HEK293 (cell line): ENCODE measurements around the gene TMEM141.

ENCODE experiments used
- CTCF ChIA-PET: fragments of 350-600 bp; formaldehyde crosslinking; extraction: SDS; loops from one replicate; lab custom pipeline; 2021; ENCODE audit warnings: antibody characterized with exemption; lab: Yijun Ruan, JAX
- POLR2A ChIA-PET: fragments of 300-600 bp; formaldehyde crosslinking; extraction: SDS; loops from one replicate; lab custom pipeline; 2020; ENCODE audit warnings: antibody characterized with exemption, inconsistent platforms; lab: Yijun Ruan, JAX
- H3K27ac ChIP-seq: fragments of 200-500 bp; sonication (Bioruptor generic); 2 replicates; pipeline ENCODE4 v1.5.1; 2014; ENCODE audit warnings: low read depth, low read length, control low read depth, inconsistent platforms; ENCODE audit errors: extremely low read depth
- H3K36me3 ChIP-seq, 2 experiments: fragments of 200-500 bp in 1 of 2; sonication (Bioruptor generic) in 1 of 2; 1 replicate in 1 of 2; 2 replicates in 1 of 2; pipeline ENCODE4 v1.5.1; 2014 to 2017; ENCODE audit warnings: inconsistent platforms in 2 of 2, low read length in 2 of 2; ENCODE audit not compliant: control insufficient read depth in 2 of 2, insufficient read depth in 1 of 2
- H3K4me1 ChIP-seq: fragments of 200-500 bp; sonication (Bioruptor generic); 2 replicates; pipeline ENCODE4 v1.5.1; 2014; ENCODE audit warnings: mild to moderate bottlenecking, low read length, inconsistent platforms; ENCODE audit not compliant: control insufficient read depth, insufficient read depth
- H3K4me3 ChIP-seq: 2 replicates; pipeline ENCODE4 v1.5.1; 2011; ENCODE audit warnings: low read depth, mild to moderate bottlenecking, control low read depth, low read length, moderate library complexity
- H3K9me3 ChIP-seq: fragments of 200-500 bp; sonication (Bioruptor generic); 2 replicates; pipeline ENCODE4 v1.5.1; 2014; ENCODE audit warnings: low read depth, low read length, inconsistent platforms; ENCODE audit not compliant: control insufficient read depth, insufficient read depth
- GLIS1 ChIP-seq: fragments of 450-650 bp; formaldehyde crosslinking; IDR thresholded peaks from 2 replicates; pipeline ENCODE4 v1.5.1; 2016; ENCODE audit warnings: missing biosample characterization, missing genetic modification characterization
- ZFHX2 ChIP-seq: fragments of 450-650 bp; formaldehyde crosslinking; conservative IDR thresholded peaks from 2 replicates; pipeline ENCODE4 v1.5.1; 2016; ENCODE audit warnings: missing biosample characterization, missing genetic modification characterization
- ZNF280C ChIP-seq: fragments of 450-650 bp; formaldehyde crosslinking; IDR thresholded peaks from 2 replicates; pipeline ENCODE4 v1.5.1; 2016; ENCODE audit warnings: missing biosample characterization, missing genetic modification characterization
- ZNF324 ChIP-seq: fragments of 450-650 bp; formaldehyde crosslinking; IDR thresholded peaks from 2 replicates; pipeline ENCODE4 v1.5.1; 2016; ENCODE audit warnings: missing biosample characterization, missing genetic modification characterization
- ZNF335 ChIP-seq: fragments of 450-650 bp; formaldehyde crosslinking; conservative IDR thresholded peaks from 2 replicates; pipeline ENCODE4 v1.5.1; 2016; ENCODE audit warnings: missing biosample characterization, missing genetic modification characterization
- ZNF394 ChIP-seq: fragments of 450-650 bp; formaldehyde crosslinking; IDR thresholded peaks from 2 replicates; pipeline ENCODE4 v1.5.1; 2016; ENCODE audit warnings: missing biosample characterization, missing genetic modification characterization, mild to moderate bottlenecking, moderate library complexity, borderline replicate concordance
- ZNF398 ChIP-seq: fragments of 450-650 bp; formaldehyde crosslinking; IDR thresholded peaks from 2 replicates; pipeline ENCODE4 v1.5.1; 2017; ENCODE audit warnings: missing biosample characterization, missing genetic modification characterization
- ZNF473 ChIP-seq: fragments of 450-650 bp; formaldehyde crosslinking; IDR thresholded peaks from 2 replicates; pipeline ENCODE4 v1.5.1; 2017; ENCODE audit warnings: missing biosample characterization, missing genetic modification characterization
- ZNF549 ChIP-seq: fragments of 450-650 bp; IDR thresholded peaks from 2 replicates; pipeline ENCODE4 v1.5.1; 2018; ENCODE audit warnings: missing biosample characterization, missing genetic modification characterization, mild to moderate bottlenecking, inconsistent platforms, moderate library complexity
- ZNF645 ChIP-seq: fragments of 450-650 bp; formaldehyde crosslinking; IDR thresholded peaks from 2 replicates; pipeline ENCODE4; 2016; ENCODE audit warnings: missing biosample characterization, missing genetic modification characterization
- ZNF785 ChIP-seq: fragments of 450-650 bp; formaldehyde crosslinking; IDR thresholded peaks from 2 replicates; pipeline ENCODE4 v1.5.1; 2016; ENCODE audit warnings: missing biosample characterization, missing genetic modification characterization
- ZSCAN23 ChIP-seq: fragments of 450-650 bp; formaldehyde crosslinking; IDR thresholded peaks from 2 replicates; pipeline ENCODE4 v1.5.1; 2016; ENCODE audit warnings: missing biosample characterization, missing genetic modification characterization
- ZSCAN4 ChIP-seq: fragments of 450-650 bp; formaldehyde crosslinking; IDR thresholded peaks from 2 replicates; pipeline ENCODE4 v1.5.1; 2017; ENCODE audit warnings: missing biosample characterization, missing genetic modification characterization

The TMEM141 gene

DNA sequence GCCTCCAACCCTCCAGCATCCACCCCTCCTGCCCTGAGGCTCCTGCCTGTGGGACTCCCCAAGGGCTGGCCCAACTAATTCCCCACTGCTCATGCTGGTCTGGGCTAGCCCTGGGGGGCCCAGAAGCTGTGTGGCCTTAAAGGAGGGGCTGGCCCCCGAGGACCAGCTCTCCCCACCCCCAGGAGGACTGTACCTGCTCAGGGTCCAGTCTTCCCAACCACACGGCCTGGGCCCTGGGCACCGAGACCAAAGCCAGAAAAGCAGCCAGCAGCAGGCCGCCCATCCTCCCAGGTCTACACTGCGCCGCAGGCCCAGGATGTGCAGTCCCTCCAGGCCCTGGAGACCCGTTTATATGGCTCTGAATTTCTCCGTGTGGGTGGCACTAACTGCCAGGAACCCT, 42.9 kb upstream of the TMEM141 start, which contains the start of gene LCN6:
Gene LCN6 (minus strand): TSS at position 325 of the 400 bp plus-strand sequence. CDS start 42 bp downstream, at position 283.
- no peak within 1 kb of the TSS for H3K4me3 ChIP-seq
- CTCF ChIA-PET, result interaction anchor here (1.5 kb wide), 1 partner anchor 10 kb away, joined by 12 read pairs; the partner anchor contains the start of gene LCN8

GRCh38 chr9:136748666-136749611, 42.2 kb upstream of the TMEM141 start:
- no peak overlapping the region for H3K27ac ChIP-seq
- CTCF ChIA-PET, result interaction anchor here (0.7 to 1.5 kb wide), 2 partner anchors 9 to 652 kb away, joined by 3 to 12 read pairs; partner anchors contain the start of gene LCN8
- POLR2A ChIA-PET, result interaction anchor here (5.1 kb wide), 1 partner anchor 21 kb away, joined by 21 read pairs; no protein-coding TSS in a partner anchor
- H3K4me3 ChIP-seq, result no peak overlapping the region
- H3K9me3 ChIP-seq, result no peaks in the 10 kb centered on the region
- TF ChIP-seq ZNF549 (tag by site-specific recombination) (no peak), ZNF280C (tag by site-specific recombination) (no peak)
- no peaks in the 10 kb centered on the region for H3K36me3 ChIP-seq
- H3K4me1 ChIP-seq, result no peaks in the 10 kb centered on the region

More for the DNA sequence above, 42.9 kb upstream of the TMEM141 start, which contains the start of gene LCN6:
- Histone ChIP-seq H3K27ac (no peak within 1 kb of the TSS), H3K36me3 (no peaks in the 10 kb centered on the region), H3K4me1 (no peaks in the 10 kb centered on the region), H3K9me3 (no peaks in the 10 kb centered on the region)
- TF ChIP-seq ZNF473, result no peak
- TF ChIP-seq ZSCAN23 (tag by site-specific recombination), result no peak
- peak; percentile 44 for TF ChIP-seq GLIS1 (tag by site-specific recombination)
- 0 out of 2 replicates have a peak, but pooled peaks have one; percentile 9 for TF ChIP-seq ZFHX2
- TF ChIP-seq ZNF785 (tag by site-specific recombination), result no peak
- TF ChIP-seq ZNF645, result no peak
- TF ChIP-seq ZSCAN4, result no peak
- POLR2A ChIA-PET, result interaction anchor here (0.6 to 5.1 kb wide), 2 partner anchors 20 to 475 kb away, joined by 4 to 21 read pairs; no protein-coding TSS in a partner anchor

DNA sequence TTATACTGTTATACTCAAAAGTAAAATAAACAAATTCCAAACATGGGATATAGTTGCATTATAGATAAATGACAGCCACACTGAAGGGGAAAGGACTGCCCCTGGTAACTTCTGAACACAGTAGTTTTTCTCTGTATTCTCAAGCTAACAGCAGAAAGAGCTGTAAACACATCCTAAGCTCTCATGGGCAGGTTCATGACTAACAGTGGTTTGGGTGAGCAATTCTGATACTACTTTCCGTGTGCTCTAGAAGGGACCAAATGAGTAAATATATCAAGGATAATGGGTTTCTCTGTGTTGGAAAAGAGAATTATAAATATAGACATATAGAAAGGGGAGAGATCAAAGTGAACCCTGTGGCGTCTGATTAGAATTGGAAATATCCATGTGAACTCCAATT, 40.6 kb upstream of the TMEM141 start:
- H3K36me3 ChIP-seq, result no peaks in the 10 kb centered on the region
- CTCF ChIA-PET, result interaction anchor here (0.6 to 2.2 kb wide), 5 partner anchors 10 to 537 kb away, joined by 3 to 8 read pairs (median 5); no protein-coding TSS in a partner anchor
- TF ChIP-seq ZNF394 (no peak), ZNF324 (no peak), ZNF335 (tag by site-specific recombination) (no peak), ZNF398 (no peak)
- TF ChIP-seq, all 188 proteins: peak for 0
- H3K4me3 ChIP-seq, result no peak overlapping the region
- POLR2A ChIA-PET, result interaction anchor here (1.1 to 5.1 kb wide), 2 partner anchors 22 to 473 kb away, joined by 3 to 21 read pairs; no protein-coding TSS in a partner anchor
- no peaks in the 10 kb centered on the region for H3K4me1 ChIP-seq
- no peaks in the 10 kb centered on the region for H3K9me3 ChIP-seq
- no peak overlapping the region for H3K27ac ChIP-seq
